GM21717 (cell line): ENCODE data around the gene SLC6A7.

Experiments used
- ATAC-seq: cut with Tn5 transposase; IDR thresholded peaks from one replicate; pipeline ENCODE4 v1.9.1; 2021; ENCODE audit warnings: mild to moderate bottlenecking, moderate library complexity; ENCODE audit not compliant: unreplicated experiment

SLC6A7 gene

DNA sequence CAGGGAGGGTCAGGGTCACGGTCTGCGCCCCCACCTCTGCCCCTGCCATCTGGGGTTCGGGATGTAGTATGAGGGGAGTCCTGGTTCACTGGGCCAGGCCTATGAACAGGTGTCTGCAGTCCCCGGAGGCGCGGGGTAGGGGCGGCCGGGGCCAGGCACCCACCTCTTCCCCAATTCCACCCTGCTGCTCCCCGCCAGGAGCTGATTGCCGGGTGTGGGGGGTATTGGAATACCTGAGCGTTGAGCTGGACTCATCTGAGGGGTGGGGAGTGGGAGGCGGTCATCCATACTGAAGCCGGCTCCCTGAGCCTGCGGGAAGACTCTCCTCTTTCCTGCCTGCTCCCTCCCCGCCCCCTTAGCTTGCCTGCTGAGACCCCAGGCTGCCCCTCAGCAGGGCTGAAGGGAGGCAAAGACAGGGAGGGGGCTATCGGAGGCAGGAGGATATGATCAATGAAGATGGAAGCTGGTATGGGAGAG is 679 bp downstream of the SLC6A7 start:
- no peak for ATAC-seq

DNA sequence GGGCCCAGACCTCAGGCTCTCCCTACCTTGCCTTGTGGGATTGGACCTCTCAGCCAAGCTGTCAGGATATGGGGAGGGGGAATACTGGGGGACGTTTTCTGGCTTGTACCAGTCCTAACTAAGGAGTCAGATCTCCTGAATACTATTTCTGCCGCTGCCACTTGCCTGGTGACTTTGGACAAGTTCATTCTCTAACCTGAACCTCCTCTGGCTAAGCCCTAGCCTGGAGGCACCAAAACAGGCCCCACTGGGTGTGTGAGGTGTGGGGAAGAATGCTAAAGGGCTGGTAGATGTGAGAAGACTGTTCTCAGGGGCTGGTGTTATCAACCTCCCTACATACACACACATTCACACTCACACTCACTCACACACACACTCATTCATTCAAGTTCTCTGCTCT is 1.1 kb downstream of the SLC6A7 start:
- no peak for ATAC-seq

DNA sequence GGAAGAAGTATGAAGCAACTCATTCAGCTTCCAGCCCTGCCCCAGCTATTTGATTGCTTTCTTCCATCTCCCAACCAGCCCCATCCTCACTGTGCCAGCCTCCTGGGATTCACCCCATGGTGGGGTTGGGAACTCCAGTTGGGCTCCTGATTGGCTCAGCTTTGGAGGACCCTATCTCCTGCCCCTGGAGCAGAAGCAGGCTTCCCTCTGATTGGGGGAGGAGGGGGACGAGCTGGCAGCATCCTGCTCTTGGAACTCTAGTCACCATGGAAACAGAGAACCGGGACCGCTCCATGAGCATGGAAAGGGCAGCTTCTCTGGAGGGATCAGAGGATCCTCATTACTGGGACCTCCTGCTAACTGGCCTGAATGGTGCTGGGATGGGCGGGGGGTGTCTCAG is 2.6 kb downstream of the SLC6A7 start:
- no peak for ATAC-seq

DNA sequence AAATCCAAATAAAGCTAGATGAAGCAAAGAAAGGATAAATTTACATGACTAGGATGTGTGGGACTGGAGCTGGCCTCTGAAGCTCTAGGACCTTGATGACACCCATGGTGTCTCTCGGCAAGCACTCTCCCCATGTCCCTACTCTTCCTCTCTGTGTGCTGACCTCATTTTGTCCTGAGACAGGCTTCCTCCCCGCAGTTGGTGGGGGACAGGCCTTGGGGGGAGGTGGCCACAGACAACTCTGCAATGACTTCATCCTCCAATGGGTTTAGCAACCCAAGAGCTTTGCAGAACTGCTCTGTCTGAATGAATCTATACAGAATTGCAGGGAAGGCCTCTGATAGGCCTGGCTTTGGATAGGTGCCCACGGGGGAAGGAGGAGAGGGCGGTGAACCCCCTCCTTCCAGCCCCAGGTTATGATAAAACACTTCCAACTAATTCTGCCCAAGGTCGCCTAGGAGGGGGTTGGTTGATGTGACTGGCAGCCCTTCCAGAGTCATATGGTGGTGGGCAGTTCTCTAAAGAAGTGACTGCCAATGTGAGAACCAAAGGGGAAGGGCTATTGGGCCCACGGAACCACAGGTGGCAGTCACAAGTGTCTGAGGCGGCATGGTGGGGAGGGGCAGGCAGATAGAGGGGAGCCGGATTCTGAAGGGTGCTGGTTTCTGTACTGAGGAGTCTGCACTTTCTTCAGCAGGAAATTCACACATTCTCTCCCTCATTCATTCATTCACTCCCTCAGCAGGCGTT is 6.0 kb downstream of the SLC6A7 start:
- no peak for ATAC-seq

DNA sequence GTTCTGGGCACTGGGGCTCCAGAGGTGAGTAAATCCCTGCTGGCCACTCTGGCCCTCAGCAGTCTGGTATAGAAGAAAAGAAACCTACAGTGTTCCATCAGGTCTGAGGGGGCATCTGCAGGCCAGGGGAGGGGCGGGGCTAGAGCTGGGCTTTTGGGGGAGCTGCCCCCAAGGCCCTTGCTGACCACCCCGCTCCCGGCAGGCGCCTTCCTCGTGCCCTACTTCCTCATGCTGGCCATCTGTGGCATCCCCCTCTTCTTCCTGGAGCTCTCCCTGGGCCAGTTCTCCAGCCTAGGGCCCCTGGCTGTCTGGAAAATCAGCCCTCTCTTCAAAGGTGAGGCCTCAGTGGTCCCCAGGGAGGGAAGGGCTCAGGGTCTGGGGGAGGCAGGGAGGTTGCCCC is 6.7 kb downstream of the SLC6A7 start:
- ATAC-seq = no peak

DNA sequence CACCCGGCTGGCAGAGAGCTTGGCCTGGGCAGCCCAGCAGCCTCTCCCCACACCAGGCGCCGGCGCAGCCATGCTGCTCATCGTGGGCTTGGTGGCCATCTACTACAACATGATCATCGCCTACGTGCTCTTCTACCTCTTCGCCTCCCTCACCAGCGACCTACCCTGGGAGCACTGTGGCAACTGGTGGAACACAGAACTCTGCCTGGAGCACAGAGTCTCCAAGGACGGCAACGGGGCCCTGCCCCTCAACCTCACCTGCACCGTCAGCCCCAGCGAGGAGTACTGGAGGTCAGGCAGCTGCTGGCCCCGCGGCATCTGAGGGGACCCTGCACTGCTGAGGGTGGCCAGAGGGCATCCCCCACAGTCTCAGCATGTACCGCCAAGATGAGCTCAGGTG is 7.1 kb downstream of the SLC6A7 start:
- ATAC-seq = no peak

DNA sequence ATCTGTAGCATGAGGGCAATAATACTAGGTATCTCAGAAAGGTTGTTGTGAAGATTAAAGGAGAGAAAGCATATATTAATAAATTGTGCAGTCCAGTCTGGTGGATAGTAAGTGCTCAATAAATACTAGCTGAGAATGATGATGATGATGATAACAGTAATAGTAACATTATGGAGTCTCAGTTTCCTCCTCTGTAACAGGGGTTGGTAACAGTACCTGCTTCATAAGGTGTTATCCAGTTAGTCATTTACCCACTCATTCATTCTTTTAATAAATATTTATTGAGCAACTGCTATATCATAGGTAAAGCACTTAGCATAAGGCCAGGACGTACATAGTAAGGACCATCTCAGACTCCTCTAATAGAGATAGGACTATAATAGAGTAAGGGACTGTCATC is 7.6 kb downstream of the SLC6A7 start:
- ATAC-seq = no peak

DNA sequence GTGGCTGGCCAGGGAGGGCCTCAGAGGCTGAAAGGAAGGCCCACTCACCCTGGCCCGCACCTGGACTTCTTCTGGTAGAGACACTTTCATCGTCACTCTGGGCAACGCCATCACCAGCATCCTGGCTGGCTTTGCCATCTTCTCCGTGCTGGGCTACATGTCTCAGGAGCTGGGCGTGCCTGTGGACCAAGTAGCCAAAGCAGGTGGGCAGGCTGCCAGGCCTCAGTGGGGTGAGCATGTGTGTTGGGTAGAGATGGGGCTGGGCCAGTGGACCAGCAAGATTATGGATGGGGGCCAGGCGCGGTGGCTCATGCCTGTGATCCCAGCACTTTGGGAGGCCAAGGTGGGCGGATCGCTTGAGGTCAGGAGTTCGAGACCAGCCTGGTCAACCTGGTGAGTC is 12.6 kb downstream of the SLC6A7 start:
- no peak for ATAC-seq

DNA sequence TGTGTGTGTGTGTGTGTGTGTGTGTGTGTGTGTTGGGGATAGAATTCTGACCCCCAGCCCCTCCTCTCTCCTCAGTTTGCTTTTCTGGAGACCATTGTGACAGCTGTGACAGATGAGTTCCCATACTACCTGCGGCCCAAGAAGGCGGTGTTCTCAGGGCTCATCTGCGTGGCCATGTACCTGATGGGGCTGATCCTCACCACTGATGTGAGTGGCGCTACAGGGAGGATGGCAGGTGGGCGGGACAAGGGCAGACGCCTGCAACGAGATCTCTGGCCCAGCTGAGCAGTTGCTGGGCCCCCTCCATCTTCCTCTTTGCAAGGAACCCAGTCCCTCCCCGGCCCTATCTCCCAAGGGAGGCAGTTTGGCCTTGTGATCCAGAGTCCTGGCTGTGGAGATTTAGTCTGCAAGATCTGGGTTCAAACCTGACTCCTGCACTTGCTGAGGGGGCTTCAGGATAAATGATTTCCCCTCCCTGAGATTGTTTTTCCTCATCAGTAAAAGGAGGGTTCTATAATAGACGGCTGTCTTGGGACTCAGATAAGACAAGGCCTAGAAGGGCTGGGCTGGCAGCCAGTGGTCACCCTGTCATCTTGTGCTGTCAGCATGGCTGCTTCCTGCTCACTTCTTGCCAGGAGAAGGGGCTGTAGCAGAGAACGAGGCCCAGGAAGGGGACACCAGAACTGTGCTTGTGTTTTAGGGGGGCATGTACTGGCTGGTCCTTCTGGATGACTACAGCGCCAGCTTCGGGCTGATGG is 14.1 kb downstream of the SLC6A7 start:
- ATAC-seq = no peak

DNA sequence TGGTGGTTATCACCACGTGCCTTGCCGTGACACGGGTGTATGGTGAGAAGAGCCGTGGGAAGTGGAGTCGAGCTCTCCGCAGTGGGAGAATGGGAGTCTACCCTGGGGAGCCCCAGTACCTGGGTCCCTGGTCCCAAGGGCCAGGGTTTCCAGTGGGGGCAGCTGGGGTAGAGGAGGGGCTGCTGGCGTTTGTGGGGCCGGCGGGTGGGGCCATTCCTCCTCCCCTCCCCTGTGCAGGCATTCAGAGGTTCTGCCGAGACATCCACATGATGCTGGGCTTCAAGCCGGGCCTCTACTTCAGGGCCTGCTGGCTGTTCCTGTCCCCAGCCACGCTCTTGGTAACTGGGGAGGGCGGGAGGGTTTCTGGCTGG is 14.7 kb downstream of the SLC6A7 start:
- ATAC-seq = no peak

DNA sequence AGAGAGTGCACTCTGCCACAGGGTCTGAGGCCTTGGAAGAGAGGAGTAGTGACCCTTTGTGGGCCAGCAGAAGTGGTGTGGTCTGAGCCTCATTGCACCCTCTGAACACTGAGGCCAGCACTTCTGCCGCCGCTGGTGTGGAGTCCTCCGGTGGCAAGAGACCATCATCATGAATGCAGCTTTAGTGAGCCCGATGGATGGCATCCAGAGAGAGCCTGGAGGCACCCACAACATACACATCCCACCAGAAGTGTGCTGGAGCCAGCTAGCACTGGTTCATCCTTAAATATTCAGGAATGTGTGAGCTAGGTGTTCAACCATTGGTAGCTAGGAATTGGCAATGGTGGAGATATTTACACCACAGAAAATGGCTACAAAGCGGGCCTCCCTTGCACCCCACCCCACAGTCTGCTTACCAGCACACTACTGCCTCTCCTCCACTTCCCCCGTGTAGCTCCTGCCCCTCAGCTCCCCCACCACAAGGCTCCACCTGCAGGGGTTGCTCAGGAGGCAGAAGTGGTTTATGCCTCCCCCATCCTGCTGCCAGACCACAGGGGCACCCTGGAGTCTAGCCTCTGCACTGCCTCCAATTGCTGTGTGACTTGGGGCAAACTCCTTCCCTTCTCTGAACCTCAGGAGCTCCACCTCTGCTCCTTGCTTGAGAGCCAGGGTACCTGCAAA is 16.4 kb downstream of the SLC6A7 start:
- no peak for ATAC-seq

DNA sequence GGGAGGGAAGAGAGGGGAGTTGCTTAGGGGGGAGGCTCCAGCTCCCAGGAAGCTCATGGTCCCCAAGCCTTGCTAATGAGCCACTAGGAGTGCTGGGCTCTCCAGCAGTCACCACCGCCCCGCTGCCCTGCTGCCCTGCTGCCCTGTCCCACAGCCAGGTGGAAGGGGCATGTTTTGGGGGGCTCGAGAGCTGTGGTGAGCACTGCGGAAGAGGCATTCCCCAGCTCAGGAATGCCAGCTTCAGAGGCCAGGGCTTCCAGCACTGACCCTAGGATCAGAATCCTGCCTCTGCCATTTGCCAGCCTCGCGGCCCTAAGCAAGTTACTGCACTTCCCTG is 16.9 kb downstream of the SLC6A7 start:
- ATAC-seq = no peak

DNA sequence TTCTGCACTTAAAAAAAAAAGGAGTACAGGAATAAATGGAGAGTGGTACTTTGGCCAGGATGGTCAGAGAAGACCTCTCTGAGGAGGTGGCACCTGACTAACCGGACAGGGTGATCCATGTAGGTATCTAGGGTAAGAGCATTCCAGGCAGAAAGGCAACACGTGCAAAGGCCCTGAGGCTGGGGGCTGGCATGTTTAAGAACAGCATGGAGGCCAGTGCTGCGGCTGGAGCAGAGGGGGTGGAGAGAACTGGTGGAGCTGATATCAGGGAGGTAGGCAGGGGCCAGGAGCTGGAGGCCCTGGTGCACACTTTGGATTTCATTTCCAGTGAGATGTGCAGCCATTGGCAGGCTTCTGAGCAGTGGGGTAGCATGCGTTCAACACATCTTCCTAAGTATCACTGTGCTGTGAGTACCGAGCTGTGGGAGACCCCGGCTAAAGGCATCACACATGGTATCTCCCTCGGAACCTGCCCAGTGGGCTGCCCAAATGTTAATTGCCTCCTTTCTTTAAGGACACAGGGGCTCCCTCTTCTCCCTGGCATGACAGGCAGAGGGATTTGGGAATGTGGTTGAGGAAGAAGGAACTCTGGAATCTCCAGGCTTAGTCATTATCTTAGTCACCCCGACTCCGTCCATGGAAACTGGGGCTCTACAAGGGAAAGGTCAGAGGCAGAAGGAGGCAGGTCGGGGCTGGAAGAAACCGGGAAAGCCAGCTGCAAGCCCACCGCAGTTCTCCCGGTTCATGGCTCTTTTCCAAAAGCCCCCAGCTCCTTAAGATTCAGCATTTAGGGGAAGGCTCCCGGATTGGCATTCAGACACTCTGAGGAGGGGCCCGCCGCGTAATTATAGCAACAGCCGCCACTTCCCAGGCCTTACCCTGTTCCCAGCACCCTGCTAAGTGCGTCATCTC is 18.6 kb downstream of the SLC6A7 start:
- no peak for ATAC-seq

DNA sequence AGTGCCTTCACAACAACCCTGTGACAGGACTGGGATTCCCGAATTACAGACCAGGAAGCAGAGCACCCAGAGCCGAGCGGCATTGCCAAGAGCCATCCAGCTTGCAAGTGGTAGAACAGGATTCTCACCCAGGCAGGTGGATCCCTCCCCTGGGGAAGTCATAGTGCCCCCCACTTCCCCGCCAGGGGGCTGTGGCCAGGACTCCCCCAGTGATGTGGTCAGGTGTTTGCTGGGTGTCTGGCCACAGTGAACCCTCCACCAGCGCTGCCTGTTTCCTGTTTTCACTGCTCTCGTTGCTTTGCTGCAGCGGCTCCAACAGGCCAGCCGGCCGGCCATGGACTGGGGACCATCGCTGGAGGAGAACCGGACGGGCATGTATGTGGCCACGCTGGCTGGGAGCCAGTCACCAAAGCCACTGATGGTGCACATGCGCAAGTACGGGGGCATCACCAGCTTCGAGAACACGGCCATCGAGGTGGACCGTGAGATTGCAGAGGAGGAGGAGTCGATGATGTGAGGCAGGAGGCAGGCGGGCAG is 19.3 kb downstream of the SLC6A7 start:
- ATAC-seq = no peak

DNA sequence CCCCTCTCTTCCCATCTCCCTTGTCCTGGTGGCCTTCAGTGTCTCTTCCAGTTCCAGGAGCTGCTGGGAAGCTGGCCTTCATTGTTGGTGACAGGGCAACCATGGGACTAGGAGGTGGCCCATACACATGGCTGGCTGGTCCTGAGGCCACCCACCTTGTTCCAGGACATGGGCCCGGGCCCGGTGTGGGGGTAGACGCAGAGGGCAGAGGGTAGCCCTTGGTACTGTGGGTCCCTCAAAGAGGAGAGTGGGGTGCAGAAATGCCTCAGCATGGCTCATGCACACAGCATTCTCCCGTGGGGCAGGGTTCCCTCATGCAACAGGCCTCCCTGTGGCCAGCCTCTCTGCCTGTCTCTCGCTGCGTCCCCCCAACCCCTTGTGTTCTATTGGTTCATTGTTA is 20.8 kb downstream of the SLC6A7 start:
- no peak for ATAC-seq

DNA sequence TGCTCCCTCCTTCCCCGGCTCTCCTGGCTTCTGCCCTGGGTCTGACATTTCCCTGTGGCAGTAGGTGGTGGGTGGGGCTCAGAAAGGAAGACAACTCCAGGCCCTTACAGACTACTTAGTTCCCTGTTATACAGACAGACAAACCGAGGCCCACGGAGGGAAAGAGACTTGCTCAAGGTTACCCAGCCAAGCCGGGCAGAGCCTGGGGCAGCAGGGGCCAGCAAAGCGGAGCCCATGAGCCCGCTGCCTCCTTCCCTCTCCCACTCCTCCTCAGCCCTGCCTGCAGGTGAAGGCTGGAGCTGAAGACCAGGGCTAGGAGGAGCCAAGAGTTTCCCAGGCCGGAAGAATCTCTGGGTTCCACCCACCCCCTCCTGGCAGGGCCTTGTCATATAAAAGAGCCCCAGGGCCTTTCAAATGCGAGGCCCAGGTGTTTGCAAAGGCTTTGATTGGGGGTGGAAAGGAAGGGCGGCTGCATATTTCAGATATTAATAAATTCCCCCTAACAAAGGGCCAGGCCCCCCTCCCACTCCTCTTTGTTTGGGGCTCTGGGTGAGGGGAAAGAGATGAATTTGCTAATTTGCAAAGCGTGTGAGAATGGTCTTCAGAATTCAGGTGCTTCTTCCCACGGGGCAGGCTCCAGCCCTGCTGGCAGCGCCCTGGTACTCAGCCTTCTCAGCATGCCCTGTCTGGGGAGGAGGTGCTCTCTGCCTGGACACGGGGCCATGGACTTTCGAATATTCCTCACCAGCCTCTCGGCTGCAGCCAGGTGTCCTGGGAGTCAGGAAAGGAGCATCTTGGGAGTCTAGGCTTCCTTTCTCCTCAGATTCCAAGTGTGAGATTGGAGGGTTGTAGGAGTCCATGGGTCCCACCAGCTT is 21.5 kb downstream of the SLC6A7 start:
- no peak for ATAC-seq

DNA sequence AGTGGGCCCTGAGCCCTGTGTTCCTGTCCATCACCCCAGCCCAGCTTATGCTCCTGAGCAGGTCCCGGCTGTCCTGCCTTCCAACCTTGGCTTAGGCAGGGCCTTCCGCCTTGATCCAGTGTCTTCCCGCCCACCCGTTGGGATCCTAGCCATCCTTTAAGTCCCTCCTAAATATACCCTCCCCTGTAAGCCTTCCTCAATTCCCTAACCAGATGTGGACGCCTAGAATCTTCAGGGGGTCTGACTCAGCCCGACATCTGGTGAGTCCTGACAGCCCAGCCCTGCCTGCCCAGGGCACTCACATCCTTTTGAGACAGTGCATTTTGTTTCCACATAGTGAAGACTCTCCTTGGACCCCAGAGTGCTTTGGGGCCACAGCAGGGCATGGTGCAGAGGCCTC is 23.7 kb downstream of the SLC6A7 start:
- ATAC-seq = no peak

DNA sequence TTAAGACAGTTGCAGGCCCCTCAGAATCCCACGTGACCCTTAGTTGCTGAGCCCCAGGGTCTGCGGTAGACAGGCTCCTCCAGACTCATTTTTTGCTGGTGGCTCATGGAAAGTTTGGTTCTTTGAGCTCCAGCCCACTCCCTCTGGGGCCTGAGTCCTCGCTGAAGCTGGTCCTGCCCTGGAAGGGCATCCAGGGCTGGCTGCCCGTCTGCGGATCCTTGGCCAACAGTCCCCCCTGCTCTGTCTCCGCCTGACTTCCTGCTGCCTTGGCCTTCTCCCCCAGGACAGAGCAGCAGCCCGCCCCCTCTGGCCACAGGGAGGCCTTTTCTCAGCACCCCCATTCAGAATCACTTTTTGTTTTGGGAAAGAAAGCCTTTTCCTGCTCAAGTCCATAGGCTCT is 24.4 kb downstream of the SLC6A7 start:
- ATAC-seq = no peak

DNA sequence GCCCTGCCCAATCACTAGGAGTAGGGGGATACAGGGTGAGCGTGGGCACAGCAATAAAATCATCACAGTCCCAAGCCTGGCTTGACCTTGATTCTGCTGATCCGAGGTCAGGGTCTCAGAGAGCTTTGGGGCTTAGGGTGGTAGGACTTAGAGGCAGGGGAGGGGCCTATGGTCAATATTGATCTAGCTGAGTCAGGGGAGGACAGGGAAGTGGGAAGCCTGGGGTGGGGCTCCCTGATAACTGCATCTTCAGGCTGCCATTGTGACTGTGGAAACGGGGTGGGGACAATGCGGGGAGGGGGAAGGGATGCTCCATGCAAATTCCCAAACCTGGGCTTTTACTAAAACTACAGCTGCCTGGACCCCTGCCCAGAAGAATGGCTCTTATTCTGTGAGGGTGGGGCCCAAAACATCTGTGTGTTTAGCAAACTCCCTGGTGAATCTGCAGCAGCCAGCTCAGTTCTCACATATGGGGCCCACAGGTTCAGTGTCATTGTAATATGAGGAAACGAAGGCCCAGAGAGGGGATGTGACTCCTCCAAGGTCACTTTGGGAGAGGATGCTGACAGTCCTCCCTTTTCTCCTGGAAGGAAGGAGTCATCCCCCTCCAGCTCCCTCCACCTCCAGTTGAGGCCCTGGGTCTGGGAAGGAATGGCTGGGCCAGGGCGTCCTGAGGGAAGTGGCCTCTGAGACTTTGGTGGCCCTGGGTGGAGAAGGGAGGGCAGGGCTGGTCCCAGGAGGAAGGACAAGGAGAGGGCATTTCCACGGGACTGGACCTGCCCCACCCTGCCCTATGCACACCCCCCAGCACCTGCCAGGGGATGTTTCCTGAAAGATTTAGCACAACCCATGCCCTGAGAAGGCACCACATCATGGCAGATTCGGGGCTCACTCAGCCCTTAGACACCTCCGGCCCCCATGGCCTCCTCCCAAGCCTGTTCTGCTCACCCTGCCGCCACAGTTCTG is 26.4 kb downstream of the SLC6A7 start:
- ATAC-seq = no peak
